Endothelial cell of umbilical vein (primary cell): ENCODE data around the gene IPO9.

Source experiments
- POLR2A ChIP-seq: IDR thresholded peaks from 2 replicates; pipeline ENCODE4 v1.6.1; 2012; ENCODE audit warnings: low read depth, mild to moderate bottlenecking, control low read depth, low read length
- TF ChIP-seq, protein P1 (sequence below), 2 donors: IDR thresholded peaks; 1 replicate in 1 of 2; 2 replicates in 1 of 2; pipeline ENCODE4 v1.5.1; 2011; ENCODE audit warnings: low read length in 2 of 2, mild to moderate bottlenecking in 2 of 2, moderate library complexity in 2 of 2, control low read depth in 1 of 2, inconsistent platforms in 1 of 2, low read depth in 1 of 2; ENCODE audit not compliant: insufficient read depth in 1 of 2; ENCODE audit errors: extremely low read depth in 1 of 2

DNA sequence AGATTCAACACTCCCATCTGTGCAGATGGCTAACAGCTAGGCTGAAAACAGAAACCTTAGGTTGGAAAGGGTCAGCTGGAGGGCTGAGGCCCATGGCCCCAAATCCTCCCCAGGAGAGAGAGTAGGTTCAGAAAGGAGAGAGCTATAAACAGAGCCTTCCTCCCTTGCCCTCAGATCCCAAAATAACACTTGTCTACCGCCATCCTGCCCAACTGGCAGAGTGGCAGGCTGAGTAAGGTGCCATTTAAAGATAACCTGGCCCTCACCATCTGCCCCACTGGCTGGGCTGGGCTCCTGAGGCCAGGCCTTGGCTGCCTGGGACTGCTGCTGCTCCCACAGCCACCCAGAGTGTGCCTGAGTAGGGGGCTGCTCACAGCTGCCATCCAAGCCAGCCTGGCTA, 55.5 kb downstream of the IPO9 start:
- TF ChIP-seq, protein P1, sequence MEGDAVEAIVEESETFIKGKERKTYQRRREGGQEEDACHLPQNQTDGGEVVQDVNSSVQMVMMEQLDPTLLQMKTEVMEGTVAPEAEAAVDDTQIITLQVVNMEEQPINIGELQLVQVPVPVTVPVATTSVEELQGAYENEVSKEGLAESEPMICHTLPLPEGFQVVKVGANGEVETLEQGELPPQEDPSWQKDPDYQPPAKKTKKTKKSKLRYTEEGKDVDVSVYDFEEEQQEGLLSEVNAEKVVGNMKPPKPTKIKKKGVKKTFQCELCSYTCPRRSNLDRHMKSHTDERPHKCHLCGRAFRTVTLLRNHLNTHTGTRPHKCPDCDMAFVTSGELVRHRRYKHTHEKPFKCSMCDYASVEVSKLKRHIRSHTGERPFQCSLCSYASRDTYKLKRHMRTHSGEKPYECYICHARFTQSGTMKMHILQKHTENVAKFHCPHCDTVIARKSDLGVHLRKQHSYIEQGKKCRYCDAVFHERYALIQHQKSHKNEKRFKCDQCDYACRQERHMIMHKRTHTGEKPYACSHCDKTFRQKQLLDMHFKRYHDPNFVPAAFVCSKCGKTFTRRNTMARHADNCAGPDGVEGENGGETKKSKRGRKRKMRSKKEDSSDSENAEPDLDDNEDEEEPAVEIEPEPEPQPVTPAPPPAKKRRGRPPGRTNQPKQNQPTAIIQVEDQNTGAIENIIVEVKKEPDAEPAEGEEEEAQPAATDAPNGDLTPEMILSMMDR (IDR thresholded peaks at IDR 0.05; ENCODE audit: extremely low read depth in 1 of 2, insufficient read depth in 1 of 2, low read depth in 1 of 2, low read length in 2 of 2), result no peak
- TF ChIP-seq POLR2A, result no peak
